Measurements from ENCODE around the gene ABCD3. TPM values are rescaled to one million over a fixed set of nuclear protein-coding genes. Genes with fewer than 3 reads are reported as not detected.

ABCD3 gene
- polyA plus RNA-seq, 1 donor from 2014 or later = 46.4 TPM

GRCh38 chr1:94471271-94471670, 53.1 kb downstream of the ABCD3 start:
- Histone ChIP-seq H3F3A (ENCODE audit: insufficient read depth, low read length, poor library complexity, severe bottlenecking) (no peaks in the 10 kb centered on the region), H4K20me1 (ENCODE audit: insufficient read depth) (no peaks in the 10 kb centered on the region), H3K4me3 (ENCODE audit: low read length) (no peak overlapping the region), H3K4me2 (ENCODE audit: low read length) (no peak overlapping the region), H3K9me2 (ENCODE audit: insufficient read depth, low read length) (no peaks in the 10 kb centered on the region), H3K27ac (ENCODE audit: low read length) (no peak overlapping the region), H3K79me2 (replicated peaks; ENCODE audit: insufficient read depth, low read length) (no peaks in the 10 kb centered on the region), H3K9ac (ENCODE audit: low read length) (no peak overlapping the region), H3K9me3 (ENCODE audit: low read length) (no peaks in the 10 kb centered on the region), H3K27me3 (ENCODE audit: insufficient read depth, low read depth, low read length) (no peaks in the 10 kb centered on the region), H3K36me3 (ENCODE audit: insufficient read depth, low read length) (no peaks in the 10 kb centered on the region), H2AFZ (ENCODE audit: low read depth, low read length) (no peak overlapping the region)
- TF ChIP-seq MXI1 (conservative IDR thresholded peaks at IDR 0.05; ENCODE audit: poor library complexity, severe bottlenecking) (no peak), TAF1 (IDR thresholded peaks at IDR 0.05; ENCODE audit: low read depth) (no peak), RAD21 (conservative IDR thresholded peaks at IDR 0.05) (no peak), SMC3 (conservative IDR thresholded peaks at IDR 0.05; ENCODE audit: poor library complexity) (no peak), REST (IDR thresholded peaks at IDR 0.05; ENCODE audit: borderline replicate concordance) (no peak), CTCF (IDR thresholded peaks at IDR 0.05; ENCODE audit: poor library complexity, severe bottlenecking) (no peak), POLR2AphosphoS5 (IDR thresholded peaks at IDR 0.05) (no peak), EP300 (conservative IDR thresholded peaks at IDR 0.05; ENCODE audit: poor library complexity, severe bottlenecking) (no peak), EZH2 (IDR thresholded peaks at IDR 0.05; ENCODE audit: borderline replicate concordance, insufficient read depth, low read length, poor library complexity, severe bottlenecking) (no peak)

- H2AFZ ChIP-seq (ENCODE audit: low read depth, low read length) = no peak overlapping the region
- TF ChIP-seq POLR2AphosphoS5 (IDR thresholded peaks at IDR 0.05) (no peak), SMC3 (conservative IDR thresholded peaks at IDR 0.05; ENCODE audit: poor library complexity) (no peak), RAD21 (conservative IDR thresholded peaks at IDR 0.05) (no peak), EP300 (conservative IDR thresholded peaks at IDR 0.05; ENCODE audit: poor library complexity, severe bottlenecking) (no peak), CTCF (IDR thresholded peaks at IDR 0.05; ENCODE audit: poor library complexity, severe bottlenecking) (no peak), EZH2 (IDR thresholded peaks at IDR 0.05; ENCODE audit: borderline replicate concordance, insufficient read depth, low read length, poor library complexity, severe bottlenecking) (no peak), REST (IDR thresholded peaks at IDR 0.05; ENCODE audit: borderline replicate concordance) (no peak), TAF1 (IDR thresholded peaks at IDR 0.05; ENCODE audit: low read depth) (no peak), MXI1 (conservative IDR thresholded peaks at IDR 0.05; ENCODE audit: poor library complexity, severe bottlenecking) (no peak)
- no peaks in the 10 kb centered on the region for H3F3A ChIP-seq (ENCODE audit: insufficient read depth, low read length, poor library complexity, severe bottlenecking)
Measured at GRCh38 chr1:94475232-94475631, 57.0 kb downstream of the ABCD3 start.

More at GRCh38 chr1:94475232-94475631, 57.0 kb downstream of the ABCD3 start:
- no peak overlapping the region for H3K27ac ChIP-seq (ENCODE audit: low read length)
- no peaks in the 10 kb centered on the region for H3K9me2 ChIP-seq (ENCODE audit: insufficient read depth, low read length)
- H3K9ac ChIP-seq (ENCODE audit: low read length) = no peak overlapping the region
- H4K20me1 ChIP-seq (ENCODE audit: insufficient read depth) = no peaks in the 10 kb centered on the region
- H3K4me3 ChIP-seq (ENCODE audit: low read length) = no peak overlapping the region
- no peaks in the 10 kb centered on the region for H3K9me3 ChIP-seq (ENCODE audit: low read length)
- no peaks in the 10 kb centered on the region for H3K36me3 ChIP-seq (ENCODE audit: insufficient read depth, low read length)
- no peaks in the 10 kb centered on the region for H3K79me2 ChIP-seq (replicated peaks; ENCODE audit: insufficient read depth, low read length)
- H3K27me3 ChIP-seq (ENCODE audit: insufficient read depth, low read depth, low read length) = no peaks in the 10 kb centered on the region
- no peak overlapping the region for H3K4me2 ChIP-seq (ENCODE audit: low read length)
